ENCODE results near the gene GPR157.
A peak's percentile ranks its signal among the peaks of the same experiment; 100 is the strongest.
"Not testable (repeated sequence)": the region's sequence is repeated elsewhere in the genome, so short reads cannot be mapped to it uniquely, and the experiment has no call there.

Gene GPR157

GRCh38 chr1:9149151-9149550 is 20.2 kb upstream of the GPR157 start:
- no peak for DNase-seq (ENCODE audit: low read depth in 1 of 2, low spot score in 1 of 2)

GRCh38 chr1:9146156-9146555 is 17.3 kb upstream of the GPR157 start:
- DNase-seq (ENCODE audit: low read depth in 1 of 2, low spot score in 1 of 2): no peak

DNA sequence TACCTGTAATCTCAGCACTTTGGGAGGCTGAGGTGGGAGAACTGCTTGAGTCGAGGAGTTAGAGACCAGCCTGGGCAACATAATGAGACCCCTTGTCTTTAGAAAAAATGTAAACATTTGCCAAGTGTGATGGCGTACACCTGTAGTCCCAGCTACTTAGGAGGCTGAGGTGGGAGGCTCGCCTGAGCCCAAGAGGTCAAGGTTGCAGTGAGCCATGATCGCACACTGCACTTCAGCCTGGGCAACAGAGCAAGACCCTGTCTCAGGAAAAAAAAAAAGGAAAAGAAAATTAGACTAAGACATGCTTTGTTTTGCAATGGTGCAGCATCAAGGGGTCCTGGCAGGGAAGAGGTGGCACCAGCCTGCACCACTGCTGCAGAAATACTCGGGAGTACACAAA is 16.8 kb upstream of the GPR157 start:
- DNase-seq (ENCODE audit: low read depth in 1 of 2, low spot score in 1 of 2): no peak

DNA sequence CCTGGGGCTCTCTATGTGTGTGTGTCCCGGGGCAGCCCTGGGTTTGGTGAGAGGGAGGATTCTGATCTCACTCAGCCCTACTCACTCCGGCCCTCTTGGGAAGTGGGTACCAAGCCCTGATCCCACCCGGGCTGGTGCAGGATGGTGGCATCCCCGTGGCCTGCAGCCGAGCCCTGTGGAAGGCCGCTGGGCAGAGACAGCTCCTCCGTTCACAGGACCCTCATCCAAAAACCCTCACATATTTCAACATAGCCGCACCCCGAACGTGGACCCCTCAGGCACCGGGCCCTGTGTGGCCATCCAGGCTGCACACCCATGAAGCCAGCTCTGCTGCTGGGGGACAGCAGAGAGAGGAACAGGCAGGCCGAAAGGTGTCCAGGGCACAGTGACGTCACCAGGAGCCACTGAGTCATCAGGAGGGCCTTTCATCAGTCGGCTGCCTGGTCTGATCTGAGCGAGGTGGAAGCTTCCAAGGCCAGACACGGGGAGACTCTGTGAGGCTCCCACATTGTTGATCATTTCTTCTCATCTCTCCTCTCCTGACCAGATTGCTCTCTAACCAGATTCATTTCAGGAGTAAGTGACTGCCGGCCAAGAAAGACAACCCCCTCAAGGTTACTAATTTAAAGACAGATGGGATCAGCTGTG is 16.2 kb upstream of the GPR157 start:
- no peak for DNase-seq (ENCODE audit: low read depth in 1 of 2, low spot score in 1 of 2)

DNA sequence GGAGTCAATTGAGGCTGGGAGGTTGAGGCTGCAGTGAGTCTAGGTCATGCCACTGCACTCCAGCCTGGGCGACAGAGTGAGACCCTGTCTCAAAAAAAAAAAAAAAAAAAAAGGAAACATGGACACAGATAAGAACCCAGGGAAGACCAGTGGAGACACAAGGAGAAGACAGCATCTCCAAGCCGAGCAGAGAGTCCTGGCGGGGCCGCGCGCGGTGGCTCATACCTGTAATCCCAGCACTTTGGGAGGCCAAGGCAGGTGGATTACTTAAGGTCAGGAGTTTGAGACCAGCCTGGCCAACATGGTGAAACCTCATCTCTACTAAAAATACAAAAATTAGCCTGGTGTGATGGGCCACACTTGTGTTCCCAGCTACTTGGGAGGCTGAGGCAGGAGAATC is 15.6 kb upstream of the GPR157 start:
- DNase-seq (ENCODE audit: low read depth in 1 of 2, low spot score in 1 of 2): not testable (repeated sequence)

DNA sequence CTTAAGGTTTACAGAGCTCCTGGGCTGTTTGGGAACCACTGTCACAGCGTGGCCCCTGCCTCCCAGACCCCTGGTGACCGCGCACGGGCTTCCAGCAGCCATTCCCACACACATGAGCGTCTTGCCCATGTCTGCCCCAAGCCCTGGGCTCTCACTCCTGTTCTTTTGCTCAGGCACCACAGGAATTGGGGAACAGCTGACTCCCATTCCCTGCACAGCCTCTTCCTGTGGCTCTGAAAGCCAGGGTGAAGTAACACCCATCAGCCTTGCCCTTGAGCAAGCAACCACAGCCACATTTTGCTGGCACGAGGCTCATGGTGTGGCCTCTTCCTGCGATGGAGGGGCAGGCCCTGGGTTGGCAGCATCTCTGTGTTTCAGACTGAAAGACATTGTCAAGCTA is 14.3 kb upstream of the GPR157 start:
- DNase-seq (ENCODE audit: low read depth in 1 of 2, low spot score in 1 of 2): no peak

DNA sequence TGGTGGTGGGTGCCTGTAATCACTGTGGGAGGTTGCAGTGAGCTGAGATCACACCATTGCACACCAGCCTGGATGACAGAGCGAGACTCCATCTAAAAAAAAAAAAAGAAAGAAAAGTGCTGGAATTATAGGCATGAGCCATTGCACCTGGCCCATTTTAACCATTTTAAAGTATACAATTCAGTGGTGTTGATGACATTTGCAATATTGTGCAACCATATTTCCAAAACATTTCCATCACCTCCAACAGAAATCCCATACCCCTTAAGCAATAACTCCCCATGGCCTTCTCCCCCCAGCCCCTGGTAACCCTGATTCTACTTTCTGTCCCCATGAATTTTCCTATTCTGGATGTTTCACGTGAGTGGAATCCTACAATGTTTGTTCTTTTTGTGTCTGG is 11.0 kb upstream of the GPR157 start:
- DNase-seq (ENCODE audit: low read depth in 1 of 2, low spot score in 1 of 2): no peak

DNA sequence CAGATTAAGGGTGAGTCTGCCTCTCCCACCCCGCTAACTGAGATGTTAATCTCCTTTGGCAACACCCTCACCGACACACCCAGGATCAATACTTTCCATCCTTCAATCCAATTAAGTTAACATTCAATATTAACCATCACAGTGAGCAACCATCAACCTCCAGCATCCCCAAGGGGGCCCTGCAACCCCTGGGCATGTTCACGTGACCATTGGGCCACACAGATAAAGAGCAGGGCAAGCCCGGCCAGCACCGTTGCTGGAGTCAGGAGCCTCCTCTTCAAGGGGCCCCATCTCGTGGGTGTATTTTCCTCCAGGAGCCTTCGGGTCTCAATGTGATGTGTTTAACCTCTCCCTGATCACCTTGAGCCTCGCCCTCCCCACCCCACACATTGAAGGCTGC is 8.0 kb upstream of the GPR157 start:
- no peak for DNase-seq (ENCODE audit: low read depth in 1 of 2, low spot score in 1 of 2)

DNA sequence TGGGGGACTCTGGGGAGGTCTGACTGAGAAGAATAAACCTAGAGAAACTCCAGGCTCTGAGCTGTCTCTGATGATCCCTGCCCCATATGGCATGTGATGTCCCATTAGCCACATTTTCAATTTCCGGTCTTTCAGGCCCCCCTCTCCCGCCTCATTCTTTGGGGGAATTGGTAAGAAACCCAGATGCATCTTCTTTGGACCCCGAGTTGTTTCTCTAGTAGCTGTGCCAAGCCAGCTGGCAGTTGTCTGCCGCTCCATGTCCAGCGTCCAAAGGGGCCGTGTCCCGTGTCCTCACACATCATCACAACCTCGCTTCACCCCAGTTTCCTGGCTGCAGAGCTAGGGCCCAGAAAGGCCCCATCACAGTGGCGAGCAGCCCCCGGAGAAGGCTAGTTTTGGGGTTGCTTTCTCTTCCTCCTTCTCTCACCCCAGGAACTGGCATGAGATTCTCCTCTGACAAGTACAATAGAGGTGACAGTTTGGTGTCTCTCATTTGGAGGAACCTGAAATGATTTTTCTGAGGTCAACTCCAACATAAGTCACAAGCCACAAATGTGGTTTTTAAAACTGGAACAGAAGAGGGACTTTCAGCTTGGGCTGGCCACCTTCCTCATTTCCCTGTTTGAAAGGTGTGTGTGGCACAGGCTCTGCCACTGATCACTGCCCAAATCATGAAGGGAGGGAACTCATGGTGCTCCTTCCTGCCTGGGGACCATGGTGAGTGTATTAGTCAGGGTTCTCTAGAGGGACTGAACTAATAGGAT is 6.4 kb upstream of the GPR157 start:
- no peak for DNase-seq (ENCODE audit: low read depth in 1 of 2, low spot score in 1 of 2)

DNA sequence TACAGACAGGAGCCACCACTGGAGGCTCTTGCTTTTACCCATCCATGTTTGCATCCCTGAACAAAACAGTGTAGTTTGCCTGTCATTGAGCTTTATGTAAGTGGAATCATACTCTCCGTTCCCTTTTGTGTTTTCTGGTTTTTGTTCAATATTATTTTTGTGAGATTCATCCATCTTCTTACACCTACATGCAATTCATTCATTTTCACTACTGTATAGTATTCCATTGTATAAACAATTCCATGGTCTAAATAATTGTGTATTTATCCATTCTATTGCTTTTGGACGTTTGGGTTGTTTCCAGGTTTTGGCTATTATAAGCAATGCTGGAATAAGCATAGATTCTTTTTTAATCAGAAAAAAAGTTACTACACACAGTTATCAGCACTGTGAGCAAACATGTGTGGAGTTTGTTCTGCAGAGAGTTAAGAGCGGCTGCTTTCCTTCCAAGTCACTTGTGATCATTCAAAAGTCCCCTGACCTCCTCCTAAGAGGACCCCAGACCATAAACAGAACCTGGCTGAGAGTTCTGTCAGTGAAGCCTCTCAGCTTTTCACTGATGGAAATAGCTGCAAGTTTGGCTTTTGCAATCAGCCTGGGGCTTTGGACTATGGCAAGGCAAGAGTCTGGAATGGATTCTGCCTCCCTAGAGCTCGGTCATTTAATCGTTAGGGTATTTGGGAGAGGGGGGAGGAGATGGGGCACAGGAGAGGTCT is 5.1 kb upstream of the GPR157 start:
- no peak for DNase-seq (ENCODE audit: low read depth in 1 of 2, low spot score in 1 of 2)

- DNase-seq (ENCODE audit: low read depth in 1 of 2, low spot score in 1 of 2): peak; percentile 68 to 76
Measured at GRCh38 chr1:9129266-9130041, 552 bp upstream of the GPR157 start.

DNA sequence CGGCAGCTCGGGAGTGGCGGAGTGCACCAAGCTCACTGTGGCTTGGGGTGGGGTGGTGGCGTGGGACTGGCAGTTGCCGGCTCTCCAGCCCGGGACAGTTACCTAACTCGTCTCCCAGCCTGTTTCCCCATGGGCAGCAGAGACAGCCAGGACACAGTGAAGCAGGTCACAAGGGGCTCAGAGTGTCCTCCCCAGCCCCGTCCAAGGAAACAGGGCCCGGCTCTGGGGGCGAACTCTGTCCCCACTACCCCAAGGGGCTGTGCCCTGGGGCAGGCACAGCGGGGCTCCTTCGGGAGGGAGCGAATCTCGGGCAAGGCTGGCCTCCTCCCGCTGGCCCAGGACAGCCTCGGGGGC is 759 bp downstream of the GPR157 start:
- DNase-seq (ENCODE audit: low read depth in 1 of 2, low spot score in 1 of 2): no peak

DNA sequence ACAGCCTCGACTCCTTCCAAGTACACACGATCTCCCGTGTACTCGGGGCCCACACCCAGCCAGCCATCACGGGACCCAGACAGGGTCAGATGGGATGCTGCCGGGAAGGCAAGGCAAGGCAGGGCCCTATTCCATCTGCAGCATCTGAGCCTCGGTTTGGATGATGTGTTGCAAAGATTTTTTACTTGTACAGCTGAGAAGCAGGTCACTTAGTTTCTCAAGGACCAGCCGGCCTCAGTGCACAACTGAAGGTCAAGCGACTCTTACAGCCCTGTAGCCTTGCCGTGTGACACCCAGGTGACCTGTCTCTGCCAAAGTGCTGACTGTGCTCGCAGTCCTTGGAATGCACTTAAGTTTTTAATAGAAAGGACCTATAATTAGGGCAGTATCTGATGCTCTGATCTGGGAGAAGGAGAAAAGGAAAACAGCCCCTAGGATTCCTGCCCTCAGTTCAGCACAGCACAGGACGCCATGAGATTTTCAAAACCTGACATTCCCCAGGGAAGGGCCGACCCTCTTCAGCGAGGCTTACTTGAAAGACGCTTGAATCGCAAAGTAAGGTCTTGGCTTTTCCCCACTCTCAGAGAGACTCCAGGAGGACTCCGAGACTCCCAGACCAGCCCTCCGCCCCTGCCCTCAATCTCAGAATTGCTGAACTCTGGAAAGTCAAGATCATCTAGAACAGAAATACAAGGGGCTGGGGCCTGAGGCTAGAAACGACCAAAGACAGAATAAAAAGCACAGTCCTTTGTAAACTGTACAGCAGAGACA is 1.3 kb downstream of the GPR157 start:
- no peak for DNase-seq (ENCODE audit: low read depth in 1 of 2, low spot score in 1 of 2)

DNA sequence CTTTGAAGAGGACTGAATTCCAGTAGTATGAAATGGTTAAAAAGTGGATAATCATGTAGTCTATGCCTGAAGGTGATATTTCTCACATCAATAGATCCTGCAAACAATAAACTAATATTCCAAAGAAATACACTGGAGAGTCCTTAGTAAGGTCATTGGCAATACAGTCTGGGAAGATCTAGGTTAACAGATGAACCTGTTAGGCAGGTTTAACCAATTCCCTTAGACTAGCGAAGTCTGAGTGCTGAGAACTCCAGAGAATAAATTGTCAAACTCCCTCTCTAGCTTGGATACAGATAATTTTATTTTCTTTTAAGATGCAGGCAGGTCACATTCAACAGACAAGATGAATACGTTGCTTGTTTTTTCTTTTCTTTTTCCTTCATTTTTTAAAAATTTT is 2.4 kb downstream of the GPR157 start:
- DNase-seq (ENCODE audit: low read depth in 1 of 2, low spot score in 1 of 2): no peak

GRCh38 chr1:9125847-9126246 is 3.1 kb downstream of the GPR157 start:
- DNase-seq (ENCODE audit: low read depth in 1 of 2, low spot score in 1 of 2): not testable (repeated sequence)

DNA sequence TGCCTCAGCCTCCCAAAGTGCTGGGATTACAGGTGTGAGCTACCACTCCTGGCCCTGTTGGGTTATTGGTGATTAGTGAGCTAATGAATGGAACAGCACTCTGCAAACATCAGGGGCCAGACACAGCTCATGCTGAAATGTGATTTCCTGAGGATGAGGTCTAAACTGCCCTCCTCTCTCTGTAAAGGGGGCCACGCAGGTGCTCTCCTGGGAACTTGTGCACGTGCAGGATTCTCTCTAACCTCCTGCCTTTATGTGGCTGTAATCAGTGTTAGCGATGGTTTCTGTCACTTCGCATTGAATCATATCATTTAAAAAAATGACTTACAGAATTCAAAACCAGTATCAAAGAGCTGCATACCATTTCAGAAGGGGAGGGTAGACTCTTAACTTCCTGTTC is 3.6 kb downstream of the GPR157 start:
- DNase-seq (ENCODE audit: low read depth in 1 of 2, low spot score in 1 of 2): no peak

DNA sequence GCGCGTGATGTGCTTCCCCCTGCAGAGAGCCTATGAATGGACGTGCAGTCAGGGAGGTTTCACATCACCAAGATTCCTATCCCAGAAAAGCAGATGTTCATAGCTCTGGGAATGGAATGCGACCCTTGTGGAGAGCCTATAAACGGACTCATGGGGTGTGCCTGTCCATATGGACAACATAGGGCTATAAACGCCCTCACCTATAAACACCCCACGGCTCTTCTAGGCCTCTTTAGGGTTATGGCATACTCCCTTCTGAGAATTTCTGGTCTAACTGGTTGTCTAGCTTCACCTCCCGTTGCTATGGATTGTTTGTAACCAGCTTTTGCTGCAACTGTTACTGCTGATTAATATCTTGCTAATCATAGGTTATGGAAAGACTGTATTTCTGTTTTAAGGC is 4.5 kb downstream of the GPR157 start:
- DNase-seq (ENCODE audit: low read depth in 1 of 2, low spot score in 1 of 2): not testable (repeated sequence)

- DNase-seq (ENCODE audit: low read depth in 1 of 2, low spot score in 1 of 2): not testable (repeated sequence)
Measured at GRCh38 chr1:9123665-9124064, 5.2 kb downstream of the GPR157 start.

DNA sequence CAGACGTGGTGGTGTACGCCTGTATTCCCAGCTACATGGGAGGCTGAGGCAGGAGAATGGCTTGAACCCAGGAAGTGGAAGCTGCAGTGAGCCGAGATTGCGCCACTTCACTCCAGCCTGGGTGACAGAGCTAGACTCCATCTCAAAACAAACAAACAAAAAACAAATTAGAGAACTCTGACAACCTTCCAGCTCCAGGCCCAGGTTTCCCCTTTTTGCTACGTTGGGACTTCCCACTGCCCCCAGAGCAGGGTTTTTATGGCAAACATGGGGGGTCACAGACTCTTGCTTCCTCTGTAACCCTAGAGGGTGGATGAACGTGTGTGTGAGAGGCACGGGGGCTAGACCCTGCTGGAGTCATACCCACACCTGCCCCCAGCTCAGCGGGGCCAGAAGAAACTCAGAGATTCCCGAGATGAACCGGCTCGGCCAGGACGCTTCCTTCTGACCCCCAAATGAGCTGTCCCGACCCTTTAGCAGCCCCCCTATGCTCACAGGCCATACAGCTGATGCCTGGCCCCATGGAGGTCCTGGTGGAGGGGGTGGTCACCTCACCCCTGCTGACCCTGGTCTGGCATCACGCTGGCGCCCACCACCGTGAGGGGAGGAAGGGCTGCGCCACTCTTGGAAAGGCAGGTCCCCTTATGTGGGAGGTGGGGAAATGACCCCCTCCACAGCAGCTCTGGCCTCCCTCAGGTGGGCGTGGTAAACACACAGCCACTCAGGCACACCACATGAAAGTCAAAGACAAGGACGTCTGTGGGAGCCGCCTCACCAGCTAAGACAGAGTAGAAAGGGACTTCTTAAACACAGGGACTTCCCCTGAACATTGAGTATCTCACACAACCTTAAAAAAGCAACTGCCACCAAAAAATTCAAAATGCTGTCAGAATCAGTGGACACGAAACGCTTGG is 7.1 kb downstream of the GPR157 start:
- DNase-seq (ENCODE audit: low read depth in 1 of 2, low spot score in 1 of 2): no peak
